NCI-H2171 treated with DMSO at 0.1 percent for 48 hours (cell line): ENCODE data around the gene S100A5.
"Not testable (repeated sequence)": the region's sequence is repeated elsewhere in the genome, so short reads cannot be mapped to it uniquely, and the experiment has no call there.

Experiments
- DNase-seq: peaks from one replicate; lab custom pipeline; 2025; lab: John Stamatoyannopoulos, UW

Gene S100A5

GRCh38 chr1:153566414-153567371 lies 26.0 kb upstream of the S100A5 start:
- DNase-seq, result peak; percentile 95

GRCh38 chr1:153565529-153566374 lies 25.0 kb upstream of the S100A5 start, which contains the start of gene S100A2:
Gene S100A2, minus strand, starts transcription at chr1:153565844. Its CDS starts 1,967 bp downstream, at chr1:153563877.
- DNase-seq, result peak; percentile 70

- DNase-seq, result peak; percentile 16
Measured at GRCh38 chr1:153563991-153564390, 23.3 kb upstream of the S100A5 start.

- DNase-seq, result peak; percentile 19
Measured at GRCh38 chr1:153563483-153563901, 22.8 kb upstream of the S100A5 start.

GRCh38 chr1:153562021-153562420 lies 21.3 kb upstream of the S100A5 start:
- not testable (repeated sequence) for DNase-seq

- DNase-seq, result no peak
Measured at GRCh38 chr1:153561466-153561985, 20.8 kb upstream of the S100A5 start.

GRCh38 chr1:153560771-153561465 lies 20.2 kb upstream of the S100A5 start:
- no peak for DNase-seq

GRCh38 chr1:153560241-153560640 lies 19.5 kb upstream of the S100A5 start:
- DNase-seq, result no peak

- DNase-seq, result no peak
Measured at GRCh38 chr1:153557877-153558276, 17.1 kb upstream of the S100A5 start.

- no peak for DNase-seq
Measured at GRCh38 chr1:153556348-153556747, 15.6 kb upstream of the S100A5 start.

GRCh38 chr1:153553830-153554541 lies 13.3 kb upstream of the S100A5 start:
- no peak for DNase-seq

- DNase-seq, result no peak
Measured at GRCh38 chr1:153553096-153553495, 12.4 kb upstream of the S100A5 start.

GRCh38 chr1:153552335-153552734 lies 11.6 kb upstream of the S100A5 start:
- DNase-seq, result no peak

GRCh38 chr1:153550827-153551500 lies 10.2 kb upstream of the S100A5 start:
- DNase-seq, result no peak

GRCh38 chr1:153550398-153550758 lies 9.6 kb upstream of the S100A5 start:
- DNase-seq, result no peak

GRCh38 chr1:153549741-153550397 lies 9.1 kb upstream of the S100A5 start:
- DNase-seq, result no peak

- no peak for DNase-seq
Measured at GRCh38 chr1:153548722-153549688, 8.3 kb upstream of the S100A5 start, which contains the start of gene S100A3. Gene S100A3, minus strand, starts transcription at chr1:153549258. Its CDS starts 773 bp downstream, at chr1:153548485.
